Measurements from ENCODE around the gene PYROXD2.
"Not testable (repeated sequence)": the region's sequence is repeated elsewhere in the genome, so short reads cannot be mapped to it uniquely, and the experiment has no call there.

PYROXD2 gene

DNA sequence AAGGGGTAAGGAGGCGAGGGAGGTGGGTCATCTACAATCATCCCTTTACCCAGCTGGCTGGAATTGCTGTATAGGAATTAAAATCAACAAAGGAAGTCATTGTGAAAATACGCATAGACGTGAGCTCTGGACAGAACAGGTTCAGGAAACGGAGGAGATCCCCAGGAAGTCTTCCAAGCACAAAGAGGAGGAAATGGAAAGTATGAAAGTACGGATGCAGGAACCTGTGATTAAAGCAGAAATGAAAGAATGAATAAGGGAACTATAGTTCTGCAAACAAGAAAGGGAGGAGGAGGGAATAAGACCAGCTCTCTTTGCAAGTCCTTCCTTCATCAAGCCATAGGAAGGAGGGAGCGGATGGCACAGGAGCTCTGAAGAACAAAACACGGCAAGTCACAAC, 61.8 kb downstream of the PYROXD2 start:
- Histone ChIP-seq H3K4me3 (ENCODE audit: low read length) (no peak overlapping the region), H3K36me3 (ENCODE audit: insufficient read depth, low read length) (no peaks in the 10 kb centered on the region), H3K4me1 (ENCODE audit: control insufficient read depth, insufficient read depth, low read length) (peaks cover 32% of the 10 kb centered on the region), H3K9ac (ENCODE audit: low read depth, low read length) (no peak overlapping the region), H3K27me3 (ENCODE audit: control insufficient read depth, insufficient read depth, low read length) (peaks cover 23% of the 10 kb centered on the region), H3K4me2 (ENCODE audit: low read length) (no peak overlapping the region), H3K9me3 (replicated peaks; ENCODE audit: low read length) (no peaks in the 10 kb centered on the region)

DNA sequence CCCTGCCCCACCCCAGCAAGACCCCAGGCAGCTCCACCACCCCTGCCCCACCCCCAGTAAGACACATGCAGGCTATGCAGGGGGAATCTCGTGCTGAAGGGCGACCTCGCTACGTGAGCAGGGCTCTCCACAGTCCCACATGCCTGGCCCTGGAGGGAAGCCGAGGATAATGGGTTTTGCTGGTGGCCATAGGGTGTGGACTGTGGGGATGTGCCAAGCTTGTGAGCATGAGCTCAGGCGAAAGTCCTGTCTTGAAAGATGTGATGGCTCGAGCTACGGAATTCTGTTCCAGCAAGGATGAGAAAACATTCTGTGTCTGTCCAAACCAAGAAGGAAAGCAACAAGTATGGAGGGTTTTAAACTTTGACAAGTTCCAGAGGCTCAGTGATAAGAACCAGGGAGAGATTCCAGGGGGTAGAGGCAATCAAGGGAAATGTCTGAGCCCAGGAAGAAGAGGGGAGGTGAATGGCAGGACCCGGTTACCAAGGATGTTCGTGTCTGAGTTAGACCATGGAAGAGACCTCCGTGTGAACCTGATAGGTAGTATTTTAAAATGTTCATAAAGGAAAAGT, 63.1 kb downstream of the PYROXD2 start:
- Histone ChIP-seq H3K27me3 (ENCODE audit: control insufficient read depth, insufficient read depth, low read length) (peaks cover 23% of the 10 kb centered on the region), H3K4me1 (ENCODE audit: control insufficient read depth, insufficient read depth, low read length) (peaks cover 25% of the 10 kb centered on the region), H3K4me2 (ENCODE audit: low read length) (no peak overlapping the region), H3K4me3 (ENCODE audit: low read length) (no peak overlapping the region), H3K9ac (ENCODE audit: low read depth, low read length) (no peak overlapping the region), H3K9me3 (replicated peaks; ENCODE audit: low read length) (peaks cover 7% of the 10 kb centered on the region), H3K36me3 (ENCODE audit: insufficient read depth, low read length) (no peaks in the 10 kb centered on the region)

- peaks cover 27% of the 10 kb centered on the region for H3K4me1 ChIP-seq (ENCODE audit: control insufficient read depth, insufficient read depth, low read length)
- H3K4me2 ChIP-seq (ENCODE audit: low read length) = peak overlapping the region; percentile 63
- H3K36me3 ChIP-seq (ENCODE audit: insufficient read depth, low read length) = no peaks in the 10 kb centered on the region
- peaks cover 23% of the 10 kb centered on the region for H3K27me3 ChIP-seq (ENCODE audit: control insufficient read depth, insufficient read depth, low read length)
- H3K4me3 ChIP-seq (ENCODE audit: low read length) = peak overlapping the region; percentile 19
- H3K9me3 ChIP-seq (replicated peaks; ENCODE audit: low read length) = peaks cover 16% of the 10 kb centered on the region
- peak overlapping the region; percentile 36 for H3K9ac ChIP-seq (ENCODE audit: low read depth, low read length)
Measured at GRCh38 chr10:98349508-98349922, 65.5 kb downstream of the PYROXD2 start.

- Histone ChIP-seq H3K4me2 (ENCODE audit: low read length) (no peak overlapping the region), H3K4me3 (ENCODE audit: low read length) (no peak overlapping the region), H3K9ac (ENCODE audit: low read depth, low read length) (no peak overlapping the region), H3K27me3 (ENCODE audit: control insufficient read depth, insufficient read depth, low read length) (no peaks in the 10 kb centered on the region), H3K4me1 (ENCODE audit: control insufficient read depth, insufficient read depth, low read length) (peaks cover 37% of the 10 kb centered on the region), H3K9me3 (replicated peaks; ENCODE audit: low read length) (peaks cover 16% of the 10 kb centered on the region), H3K36me3 (ENCODE audit: insufficient read depth, low read length) (no peaks in the 10 kb centered on the region)
Measured at GRCh38 chr10:98346847-98347246, 68.1 kb downstream of the PYROXD2 start.

GRCh38 chr10:98344589-98345038, 70.4 kb downstream of the PYROXD2 start:
- H3K4me3 ChIP-seq (ENCODE audit: low read length) = no peak overlapping the region
- peak overlapping the region; percentile 24 for H3K4me2 ChIP-seq (ENCODE audit: low read length)
- peaks cover 37% of the 10 kb centered on the region for H3K4me1 ChIP-seq (ENCODE audit: control insufficient read depth, insufficient read depth, low read length)
- H3K9me3 ChIP-seq (replicated peaks; ENCODE audit: low read length) = peaks cover 16% of the 10 kb centered on the region
- H3K36me3 ChIP-seq (ENCODE audit: insufficient read depth, low read length) = no peaks in the 10 kb centered on the region
- no peak overlapping the region for H3K9ac ChIP-seq (ENCODE audit: low read depth, low read length)
- no peaks in the 10 kb centered on the region for H3K27me3 ChIP-seq (ENCODE audit: control insufficient read depth, insufficient read depth, low read length)

GRCh38 chr10:98341701-98342100, 73.3 kb downstream of the PYROXD2 start:
- not testable (repeated sequence) for H3K9me3 ChIP-seq (replicated peaks; ENCODE audit: low read length); H3K9ac ChIP-seq (ENCODE audit: low read depth, low read length); H3K4me2 ChIP-seq (ENCODE audit: low read length); H3K36me3 ChIP-seq (ENCODE audit: insufficient read depth, low read length); H3K4me3 ChIP-seq (ENCODE audit: low read length); H3K27me3 ChIP-seq (ENCODE audit: control insufficient read depth, insufficient read depth, low read length)
- peaks cover 49% of the 10 kb centered on the region for H3K4me1 ChIP-seq (ENCODE audit: control insufficient read depth, insufficient read depth, low read length)

DNA sequence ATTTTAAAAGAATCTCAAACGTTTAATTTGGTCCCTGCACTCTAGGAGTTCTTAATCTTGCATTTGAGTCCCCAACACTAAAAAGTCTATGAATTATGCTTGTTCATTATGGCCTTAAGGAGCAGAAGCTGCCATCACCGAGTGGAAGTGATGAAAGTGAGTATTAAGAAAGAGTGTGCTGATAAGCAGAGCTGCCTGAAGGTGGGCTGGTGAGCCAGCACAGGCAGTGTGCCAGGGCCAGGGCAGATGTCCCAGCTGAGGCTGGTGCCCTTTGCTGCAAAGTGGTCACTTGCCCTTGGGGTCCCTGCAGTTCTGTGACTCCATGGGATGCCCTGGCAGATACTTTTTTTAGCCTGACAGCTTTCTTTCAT, 74.1 kb downstream of the PYROXD2 start:
- Histone ChIP-seq H3K9me3 (replicated peaks; ENCODE audit: low read length) (no peaks in the 10 kb centered on the region), H3K4me1 (ENCODE audit: control insufficient read depth, insufficient read depth, low read length) (peaks cover 49% of the 10 kb centered on the region)

GRCh38 chr10:98340261-98340939, 74.6 kb downstream of the PYROXD2 start:
- Histone ChIP-seq H3K9ac (ENCODE audit: low read depth, low read length) (no peak overlapping the region), H3K4me1 (ENCODE audit: control insufficient read depth, insufficient read depth, low read length) (peaks cover 49% of the 10 kb centered on the region), H3K27me3 (ENCODE audit: control insufficient read depth, insufficient read depth, low read length) (peaks cover 3% of the 10 kb centered on the region), H3K36me3 (ENCODE audit: insufficient read depth, low read length) (no peaks in the 10 kb centered on the region), H3K9me3 (replicated peaks; ENCODE audit: low read length) (no peaks in the 10 kb centered on the region), H3K4me3 (ENCODE audit: low read length) (no peak overlapping the region), H3K4me2 (ENCODE audit: low read length) (peak overlapping the region; percentile 42)

More for the DNA sequence above, 74.1 kb downstream of the PYROXD2 start:
- Histone ChIP-seq H3K27me3 (ENCODE audit: control insufficient read depth, insufficient read depth, low read length) (peaks cover 3% of the 10 kb centered on the region), H3K4me2 (ENCODE audit: low read length) (no peak overlapping the region), H3K36me3 (ENCODE audit: insufficient read depth, low read length) (no peaks in the 10 kb centered on the region), H3K9ac (ENCODE audit: low read depth, low read length) (no peak overlapping the region), H3K4me3 (ENCODE audit: low read length) (no peak overlapping the region)

DNA sequence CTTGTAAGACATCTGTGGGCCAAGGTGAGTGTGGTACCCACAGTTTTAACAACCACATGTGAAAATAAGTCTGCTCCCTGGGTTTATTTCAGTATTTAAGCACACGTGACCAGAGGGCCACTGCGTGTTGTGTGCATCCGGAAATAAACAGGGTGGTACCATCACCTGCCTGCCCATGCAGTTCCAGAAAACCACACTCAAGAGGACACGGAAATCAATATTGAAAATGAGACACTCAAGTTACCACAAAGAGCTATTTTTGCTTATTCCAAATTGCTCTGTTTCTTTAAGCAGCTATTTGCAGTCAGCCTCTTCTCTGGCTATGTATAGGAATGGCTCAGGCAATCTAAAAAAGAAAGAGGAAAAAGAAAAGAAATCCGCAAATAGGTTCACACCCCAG, 75.2 kb downstream of the PYROXD2 start:
- Histone ChIP-seq H3K4me1 (ENCODE audit: control insufficient read depth, insufficient read depth, low read length) (peaks cover 44% of the 10 kb centered on the region), H3K27me3 (ENCODE audit: control insufficient read depth, insufficient read depth, low read length) (peaks cover 3% of the 10 kb centered on the region), H3K4me3 (ENCODE audit: low read length) (no peak overlapping the region)

DNA sequence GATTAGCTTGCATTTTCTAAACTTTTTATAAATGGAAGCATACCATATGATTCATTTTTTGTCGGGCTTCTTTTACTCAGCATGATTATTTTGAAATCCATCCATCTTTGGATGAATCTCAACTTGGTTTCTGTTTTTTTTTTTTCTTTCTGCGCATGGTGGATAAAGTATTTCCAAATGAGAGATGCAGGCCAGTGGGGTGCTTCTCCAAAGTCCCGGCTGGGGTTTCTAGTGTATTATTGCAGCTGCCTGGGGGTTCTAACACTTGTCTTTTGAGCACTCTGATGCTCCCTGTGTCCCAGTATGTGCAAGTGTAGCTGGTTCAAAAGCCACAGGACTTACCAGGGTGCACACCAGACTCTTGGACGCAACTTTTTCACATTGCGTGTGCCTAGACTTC, 76.1 kb downstream of the PYROXD2 start:
- peaks cover 34% of the 10 kb centered on the region for H3K4me1 ChIP-seq (ENCODE audit: control insufficient read depth, insufficient read depth, low read length)
- no peak overlapping the region for H3K4me3 ChIP-seq (ENCODE audit: low read length)
- H3K9ac ChIP-seq (ENCODE audit: low read depth, low read length) = no peak overlapping the region
- no peaks in the 10 kb centered on the region for H3K9me3 ChIP-seq (replicated peaks; ENCODE audit: low read length)
- H3K27me3 ChIP-seq (ENCODE audit: control insufficient read depth, insufficient read depth, low read length) = peaks cover 3% of the 10 kb centered on the region
- no peaks in the 10 kb centered on the region for H3K36me3 ChIP-seq (ENCODE audit: insufficient read depth, low read length)
- peak overlapping the region; percentile 19 for H3K4me2 ChIP-seq (ENCODE audit: low read length)

More for the DNA sequence above, 75.2 kb downstream of the PYROXD2 start:
- no peak overlapping the region for H3K9ac ChIP-seq (ENCODE audit: low read depth, low read length)
- H3K4me2 ChIP-seq (ENCODE audit: low read length) = no peak overlapping the region
- no peaks in the 10 kb centered on the region for H3K36me3 ChIP-seq (ENCODE audit: insufficient read depth, low read length)
- no peaks in the 10 kb centered on the region for H3K9me3 ChIP-seq (replicated peaks; ENCODE audit: low read length)

GRCh38 chr10:98338318-98338717, 76.7 kb downstream of the PYROXD2 start:
- Histone ChIP-seq H3K4me3 (ENCODE audit: low read length) (no peak overlapping the region), H3K4me1 (ENCODE audit: control insufficient read depth, insufficient read depth, low read length) (peaks cover 32% of the 10 kb centered on the region), H3K4me2 (ENCODE audit: low read length) (peak overlapping the region; percentile 19), H3K9me3 (replicated peaks; ENCODE audit: low read length) (no peaks in the 10 kb centered on the region), H3K36me3 (ENCODE audit: insufficient read depth, low read length) (no peaks in the 10 kb centered on the region), H3K9ac (ENCODE audit: low read depth, low read length) (peak overlapping the region; percentile 17), H3K27me3 (ENCODE audit: control insufficient read depth, insufficient read depth, low read length) (peaks cover 3% of the 10 kb centered on the region)

DNA sequence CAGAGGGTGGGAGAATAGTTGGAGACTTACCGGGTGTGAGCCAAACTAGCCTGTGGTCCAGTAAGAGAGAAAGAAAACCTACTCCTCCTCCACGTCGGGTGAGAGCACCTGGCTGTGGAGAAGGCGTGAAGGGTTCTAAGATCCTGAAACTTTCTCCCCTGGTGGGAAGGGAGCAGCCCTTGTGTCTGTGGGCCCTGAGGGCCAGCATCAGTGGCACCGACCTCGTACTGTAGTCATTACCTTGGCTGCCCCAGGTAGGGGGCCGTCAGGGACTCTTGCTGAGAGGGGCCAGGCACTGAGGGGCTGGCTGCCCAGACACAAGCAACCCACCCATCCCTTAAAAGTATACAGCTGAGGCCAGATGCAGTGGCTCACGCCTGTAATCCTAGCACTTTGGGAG, 77.5 kb downstream of the PYROXD2 start:
- Histone ChIP-seq H3K4me2 (ENCODE audit: low read length) (no peak overlapping the region), H3K36me3 (ENCODE audit: insufficient read depth, low read length) (no peaks in the 10 kb centered on the region), H3K9me3 (replicated peaks; ENCODE audit: low read length) (no peaks in the 10 kb centered on the region), H3K27me3 (ENCODE audit: control insufficient read depth, insufficient read depth, low read length) (peaks cover 3% of the 10 kb centered on the region), H3K9ac (ENCODE audit: low read depth, low read length) (no peak overlapping the region), H3K4me1 (ENCODE audit: control insufficient read depth, insufficient read depth, low read length) (peaks cover 32% of the 10 kb centered on the region), H3K4me3 (ENCODE audit: low read length) (no peak overlapping the region)

Data from skeletal muscle satellite cell (primary cell).